Mesenchymal stem cell (in vitro differentiated cells and primary cell): ENCODE measurements around the gene PAEP.

Source experiments
- DNase-seq: peaks from one replicate; pipeline ENCODE4 v3.0.0-alpha.2; 2013
- H2AFZ ChIP-seq: one replicate; pipeline ENCODE4 v1.6.1; 2013; ENCODE audit warnings: low read depth, mild to moderate bottlenecking, control low read depth, inconsistent platforms, low read length, moderate library complexity
- H2AK5ac ChIP-seq: 2 replicates; pipeline ENCODE4 v1.6.1; 2013; ENCODE audit warnings: low read length, moderate library complexity, mild to moderate bottlenecking, inconsistent platforms; ENCODE audit not compliant: severe bottlenecking
- H2BK120ac ChIP-seq: one replicate; pipeline ENCODE4 v1.6.1; 2013; ENCODE audit warnings: low read depth, mild to moderate bottlenecking, inconsistent platforms, low read length, moderate library complexity
- H2BK12ac ChIP-seq, 2 experiments: one replicate each; pipeline ENCODE4 v1.6.1; 2013; ENCODE audit warnings: inconsistent platforms in 2 of 2, low read length in 2 of 2, mild to moderate bottlenecking in 2 of 2, moderate library complexity in 2 of 2, control low read depth in 1 of 2
- H2BK15ac ChIP-seq: one replicate; pipeline ENCODE4 v1.6.1; 2013; ENCODE audit warnings: mild to moderate bottlenecking, low read depth, inconsistent platforms; ENCODE audit not compliant: poor library complexity, severe bottlenecking
- H2BK5ac ChIP-seq: 2 replicates; pipeline ENCODE4 v1.6.1; 2013; ENCODE audit warnings: low read depth, mild to moderate bottlenecking, low read length, control low read depth, inconsistent platforms; ENCODE audit not compliant: poor library complexity, severe bottlenecking
- H3K14ac ChIP-seq, 2 experiments: one replicate each; pipeline ENCODE4 v1.6.1; 2013; ENCODE audit warnings: inconsistent platforms in 2 of 2, low read length in 2 of 2, control low read depth in 1 of 2, mild to moderate bottlenecking in 1 of 2, moderate library complexity in 1 of 2
- H3K18ac ChIP-seq, 2 experiments: one replicate each; pipeline ENCODE4 v1.6.1; 2013; ENCODE audit warnings: inconsistent platforms in 2 of 2, low read length in 2 of 2, control low read depth in 1 of 2, low read depth in 1 of 2, mild to moderate bottlenecking in 1 of 2
- H3K23ac ChIP-seq, 2 experiments: one replicate each; pipeline ENCODE4 v1.6.1; 2013; ENCODE audit warnings: inconsistent platforms in 2 of 2, low read length in 2 of 2, mild to moderate bottlenecking in 2 of 2, moderate library complexity in 2 of 2, control low read depth in 1 of 2
- H3K27ac ChIP-seq: 2 replicates; pipeline ENCODE4 v1.5.1; 2013; ENCODE audit warnings: mild to moderate bottlenecking, moderate library complexity, low read length, control low read depth, inconsistent platforms; ENCODE audit not compliant: poor library complexity, severe bottlenecking
- H3K27me3 ChIP-seq, 2 experiments: 2 replicates each; pipeline versions ENCODE4 v1.6.1 to v1.7.0; 2013; ENCODE audit warnings: low read length in 2 of 2, mild to moderate bottlenecking in 2 of 2, moderate library complexity in 2 of 2, control low read depth in 1 of 2, inconsistent platforms in 1 of 2; ENCODE audit not compliant: control insufficient read depth in 1 of 2, insufficient read depth in 1 of 2
- H3K36me3 ChIP-seq, 2 experiments: 2 replicates each; pipeline versions ENCODE4 v1.6.1 to v1.7.0; 2013; ENCODE audit warnings: low read length in 2 of 2, control low read depth in 1 of 2, inconsistent platforms in 1 of 2, low read depth in 1 of 2, mild to moderate bottlenecking in 1 of 2; ENCODE audit not compliant: insufficient read depth in 2 of 2, control insufficient read depth in 1 of 2
- H3K4ac ChIP-seq, 2 experiments: one replicate each; pipeline ENCODE4 v1.6.1; 2013; ENCODE audit warnings: inconsistent platforms in 2 of 2, low read length in 2 of 2, mild to moderate bottlenecking in 2 of 2, moderate library complexity in 2 of 2, control low read depth in 1 of 2, low read depth in 1 of 2
- H3K4me1 ChIP-seq: 2 replicates; pipeline ENCODE4 v1.6.1; 2013; ENCODE audit warnings: low read depth, low read length, control low read depth; ENCODE audit not compliant: control insufficient read depth, insufficient read depth
- H3K4me2 ChIP-seq: 2 replicates; pipeline ENCODE4 v1.6.1; 2013; ENCODE audit warnings: low read length, mild to moderate bottlenecking, inconsistent platforms; ENCODE audit not compliant: poor library complexity, severe bottlenecking
- H3K4me3 ChIP-seq, 2 experiments: 2 replicates each; pipeline versions ENCODE4 v1.5.1 to v1.7.0; 2013; ENCODE audit warnings: low read length in 2 of 2, mild to moderate bottlenecking in 2 of 2, control low read depth in 1 of 2, low read depth in 1 of 2; ENCODE audit not compliant: insufficient read depth in 1 of 2
- H3K79me1 ChIP-seq: replicated peaks from 2 replicates; pipeline ENCODE4 v1.6.1; 2013; ENCODE audit warnings: mild to moderate bottlenecking, control low read depth, low read length, inconsistent platforms; ENCODE audit not compliant: poor library complexity, severe bottlenecking
- H3K9ac ChIP-seq: 2 replicates; pipeline ENCODE4 v1.7.0; 2013; ENCODE audit warnings: mild to moderate bottlenecking, low read length, moderate library complexity
- H3K9me3 ChIP-seq: 2 replicates; pipeline ENCODE4 v1.7.0; 2013; ENCODE audit warnings: mild to moderate bottlenecking, low read length; ENCODE audit not compliant: control insufficient read depth
- H4K8ac ChIP-seq: one replicate; pipeline ENCODE4 v1.6.1; 2013; ENCODE audit warnings: inconsistent platforms, mild to moderate bottlenecking, low read length, moderate library complexity
- H4K91ac ChIP-seq: one replicate; pipeline ENCODE4 v1.6.1; 2013; ENCODE audit warnings: mild to moderate bottlenecking, low read length, inconsistent platforms
- WGBS: methylation state at CpG from one replicate; pipeline ENCODE4 v1.1.7; 2013; ENCODE audit warnings: mixed read lengths; 5-methylcytosine and 5-hydroxymethylcytosine counted together

Gene PAEP

GRCh38 chr9:135550344-135550918 lies 11.1 kb upstream of the PAEP start:
- H2BK12ac ChIP-seq, result no peak overlapping the region
- no peak overlapping the region for H3K4me3 ChIP-seq
- no peak overlapping the region for H2BK5ac ChIP-seq
- H4K8ac ChIP-seq, result no peak overlapping the region
- no peak overlapping the region for H2AFZ ChIP-seq
- no peak overlapping the region for H3K18ac ChIP-seq
- no peak overlapping the region for H2AK5ac ChIP-seq
- no peak overlapping the region for H3K9ac ChIP-seq
- DNase-seq, result no peak
- no peak overlapping the region for H3K27ac ChIP-seq
- 85% methylated on average over 16 of the region's 17 CpGs for WGBS
- no peak overlapping the region for H2BK15ac ChIP-seq
- H3K4ac ChIP-seq, result no peak overlapping the region
- H3K9me3 ChIP-seq, result no peaks in the 10 kb centered on the region
- no peak overlapping the region for H4K91ac ChIP-seq
- H3K23ac ChIP-seq, result no peak overlapping the region
- no peaks in the 10 kb centered on the region for H3K79me1 ChIP-seq
- no peaks in the 10 kb centered on the region for H3K36me3 ChIP-seq
- no peak overlapping the region for H2BK120ac ChIP-seq
- H3K4me2 ChIP-seq, result no peak overlapping the region
- no peaks in the 10 kb centered on the region for H3K4me1 ChIP-seq
- H3K27me3 ChIP-seq, result peaks cover 0 to 25% of the 10 kb centered on the region in 2 experiments
- no peak overlapping the region for H3K14ac ChIP-seq

DNA sequence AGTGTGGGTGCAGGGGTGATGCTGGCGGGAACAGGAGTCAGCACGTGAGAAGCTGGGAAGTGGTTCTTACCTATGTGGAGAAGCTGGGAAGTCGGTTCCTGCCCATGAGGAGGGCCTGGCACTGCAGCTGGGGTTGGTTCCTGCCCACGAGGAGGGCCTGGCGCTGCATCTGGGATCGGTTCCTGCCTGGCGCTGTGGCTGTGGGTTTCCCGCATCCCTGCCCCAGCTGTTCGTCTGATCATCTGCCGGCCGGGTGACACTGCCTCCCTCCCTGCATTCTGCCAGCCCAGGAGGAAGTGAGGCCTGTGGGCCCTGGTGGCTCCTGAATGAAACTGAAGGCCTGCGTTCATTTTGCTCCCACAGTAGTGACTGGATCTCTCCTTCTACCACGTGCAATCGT lies 10.5 kb upstream of the PAEP start:
- H2AK5ac ChIP-seq, result no peak overlapping the region
- no peak overlapping the region for H2BK15ac ChIP-seq
- no peak for DNase-seq
- no peak overlapping the region for H3K9ac ChIP-seq
- no peak overlapping the region for H3K23ac ChIP-seq
- peaks cover 0 to 25% of the 10 kb centered on the region in 2 experiments for H3K27me3 ChIP-seq
- H3K4me2 ChIP-seq, result no peak overlapping the region
- H3K27ac ChIP-seq, result no peak overlapping the region
- H3K18ac ChIP-seq, result no peak overlapping the region
- no peaks in the 10 kb centered on the region for H3K4me1 ChIP-seq
- no peaks in the 10 kb centered on the region for H3K36me3 ChIP-seq
- no peak overlapping the region for H2BK5ac ChIP-seq
- H4K8ac ChIP-seq, result no peak overlapping the region
- H3K14ac ChIP-seq, result no peak overlapping the region
- H3K9me3 ChIP-seq, result no peaks in the 10 kb centered on the region
- no peak overlapping the region for H3K4ac ChIP-seq
- no peak overlapping the region for H2AFZ ChIP-seq
- no peaks in the 10 kb centered on the region for H3K79me1 ChIP-seq
- no peak overlapping the region for H3K4me3 ChIP-seq
- no peak overlapping the region for H4K91ac ChIP-seq
- no peak overlapping the region for H2BK120ac ChIP-seq
- no peak overlapping the region for H2BK12ac ChIP-seq
- WGBS, result 92% methylated on average over 14 of the region's 14 CpGs

DNA sequence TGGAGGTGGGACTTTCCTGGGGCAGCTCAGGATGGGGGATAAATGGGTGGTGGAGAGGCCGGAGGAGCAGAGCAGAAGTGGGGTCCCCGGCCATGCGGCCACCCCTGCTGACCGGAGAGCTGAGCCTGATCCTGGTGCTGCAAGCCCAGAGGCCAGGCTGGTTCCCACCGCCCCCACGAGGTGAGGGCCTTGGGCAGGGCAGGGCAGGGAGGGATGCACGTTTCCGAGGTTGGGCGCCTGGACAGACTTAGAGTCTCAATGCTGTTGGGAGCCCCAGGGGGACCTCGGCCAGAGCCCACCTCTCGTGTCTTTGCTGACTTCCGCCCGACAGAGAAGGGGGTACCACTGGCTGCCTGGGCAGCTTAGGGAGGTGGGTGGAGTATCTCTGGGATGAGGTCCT lies 10.1 kb upstream of the PAEP start:
- Histone ChIP-seq H3K27ac (no peak overlapping the region), H2BK15ac (no peak overlapping the region), H2BK5ac (no peak overlapping the region), H3K36me3 (no peaks in the 10 kb centered on the region), H3K79me1 (no peaks in the 10 kb centered on the region), H2AFZ (no peak overlapping the region), H3K4me2 (no peak overlapping the region), H3K4ac (no peak overlapping the region), H3K9me3 (no peaks in the 10 kb centered on the region), H2AK5ac (no peak overlapping the region), H2BK12ac (no peak overlapping the region), H3K4me3 (no peak overlapping the region), H4K8ac (no peak overlapping the region), H3K4me1 (no peaks in the 10 kb centered on the region), H3K27me3 (peaks cover 0 to 25% of the 10 kb centered on the region in 2 experiments), H2BK120ac (no peak overlapping the region), H3K9ac (no peak overlapping the region), H3K23ac (no peak overlapping the region), H3K18ac (no peak overlapping the region), H3K14ac (no peak overlapping the region), H4K91ac (no peak overlapping the region)
- WGBS, result 91% methylated on average over 13 of the region's 13 CpGs
- DNase-seq, result no peak

DNA sequence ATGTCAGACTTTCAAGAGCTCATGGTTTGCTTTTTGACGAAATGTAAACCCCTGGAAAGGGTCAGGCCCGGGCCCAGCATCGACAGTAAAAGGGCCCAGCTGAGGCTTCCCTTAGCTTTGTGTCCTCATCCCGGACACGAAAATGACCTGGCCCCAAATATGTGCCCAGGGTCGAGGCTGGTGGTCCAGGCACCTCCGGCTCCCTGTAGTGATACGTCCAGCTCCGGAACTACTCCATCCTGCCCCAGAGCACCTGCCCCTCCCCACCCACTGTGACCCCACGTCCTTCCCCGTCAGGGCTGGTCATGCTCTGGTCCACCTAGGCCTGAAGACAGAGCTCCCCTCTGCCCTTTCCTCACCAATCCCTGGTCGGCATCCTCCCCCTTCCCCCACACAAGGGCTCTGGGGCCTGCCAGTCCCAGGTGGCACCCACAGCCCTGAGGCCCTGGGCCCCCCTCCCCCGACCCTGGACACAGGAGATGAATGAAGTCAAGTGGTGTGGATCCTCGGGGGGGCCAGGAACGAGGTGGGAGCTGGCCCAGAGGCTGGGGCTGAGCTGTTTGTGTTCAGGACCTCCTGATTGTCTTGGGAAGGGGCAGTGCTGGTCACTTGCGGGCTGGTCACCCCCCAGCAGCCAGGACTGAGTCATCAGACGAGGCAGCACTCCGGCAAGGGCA lies 9.4 kb upstream of the PAEP start:
- WGBS, result 79% methylated on average over 17 of the region's 18 CpGs
- H3K79me1 ChIP-seq, result no peaks in the 10 kb centered on the region
- no peaks in the 10 kb centered on the region for H3K9me3 ChIP-seq
- H3K27me3 ChIP-seq, result peaks cover 0 to 25% of the 10 kb centered on the region in 2 experiments
- no peak overlapping the region for H3K18ac ChIP-seq
- H3K4me1 ChIP-seq, result no peaks in the 10 kb centered on the region
- H3K4ac ChIP-seq, result no peak overlapping the region
- no peak overlapping the region for H2BK5ac ChIP-seq
- no peak overlapping the region for H3K4me3 ChIP-seq
- H2AK5ac ChIP-seq, result no peak overlapping the region
- no peak overlapping the region for H2AFZ ChIP-seq
- H2BK120ac ChIP-seq, result peak overlapping the region; percentile 19
- no peak overlapping the region for H3K14ac ChIP-seq
- no peak overlapping the region for H3K9ac ChIP-seq
- H3K23ac ChIP-seq, result no peak overlapping the region
- H2BK15ac ChIP-seq, result no peak overlapping the region
- H2BK12ac ChIP-seq, result no peak overlapping the region
- no peak overlapping the region for H4K8ac ChIP-seq
- H4K91ac ChIP-seq, result no peak overlapping the region
- no peak for DNase-seq
- no peak overlapping the region for H3K27ac ChIP-seq
- H3K4me2 ChIP-seq, result no peak overlapping the region
- H3K36me3 ChIP-seq, result no peaks in the 10 kb centered on the region
